GM23338 (cell line): ENCODE measurements around the gene DDX50. TPM values are rescaled to one million over a fixed set of nuclear protein-coding genes. Genes with fewer than 3 reads are reported as not detected.

Experiments
- ATAC-seq: fragments of 200-7000 bp; cut with Tn5 transposase; 3 replicates; pipeline ENCODE4 v1.9.1; 2020
- DNase-seq: peaks from one replicate; pipeline ENCODE4 v3.0.0-alpha.2; 2015; ENCODE audit warnings: low spot score
- H2AFZ ChIP-seq: fragments of 200-600 bp; sonication (generic); 2 replicates; pipeline ENCODE4 v1.8.0; 2016; ENCODE audit warnings: antibody characterized with exemption, mild to moderate bottlenecking, moderate library complexity
- H3F3A ChIP-seq: fragments of 200-600 bp; sonication (generic); replicated peaks from 2 replicates; pipeline ENCODE4 v1.8.0; 2017; ENCODE audit warnings: antibody characterized with exemption, mixed run types, low read depth
- H3K27ac ChIP-seq: fragments of 200-600 bp; sonication (generic); 2 replicates; pipeline ENCODE4 v1.6.1; 2016; ENCODE audit warnings: low read depth
- H3K27me3 ChIP-seq: fragments of 200-600 bp; sonication (generic); 2 replicates; pipeline ENCODE4 v1.8.0; 2016; ENCODE audit warnings: mild to moderate bottlenecking, mixed run types, moderate library complexity; ENCODE audit not compliant: insufficient read depth
- H3K36me3 ChIP-seq: fragments of 200-600 bp; sonication (generic); 2 replicates; pipeline ENCODE4 v1.8.0; 2016; ENCODE audit warnings: mild to moderate bottlenecking; ENCODE audit not compliant: insufficient read depth
- H3K4me1 ChIP-seq: fragments of 200-600 bp; sonication (generic); 2 replicates; pipeline ENCODE4 v1.8.0; 2016; ENCODE audit warnings: mild to moderate bottlenecking, moderate library complexity; ENCODE audit not compliant: insufficient read depth
- H3K4me2 ChIP-seq: fragments of 200-600 bp; sonication (generic); 2 replicates; pipeline ENCODE4 v1.7.1; 2017; ENCODE audit warnings: mixed run types
- H3K4me3 ChIP-seq: fragments of 200-600 bp; sonication (generic); 2 replicates; pipeline ENCODE4 v1.6.1; 2016; ENCODE audit warnings: mixed run types
- H3K79me2 ChIP-seq: fragments of 200-600 bp; sonication (generic); replicated peaks from 2 replicates; pipeline ENCODE4 v1.8.0; 2017; ENCODE audit warnings: mild to moderate bottlenecking; ENCODE audit not compliant: insufficient read depth
- H3K9me2 ChIP-seq: fragments of 200-600 bp; sonication (generic); 2 replicates; pipeline ENCODE4 v1.8.0; 2017; ENCODE audit not compliant: insufficient read depth
- H4K20me1 ChIP-seq: fragments of 200-600 bp; sonication (generic); replicated peaks from 2 replicates; pipeline ENCODE4 v1.8.0; 2017; ENCODE audit warnings: mild to moderate bottlenecking; ENCODE audit not compliant: insufficient read depth
- H3K27ac Mint-ChIP-seq: 2 replicates; pipeline ENCODE4 v1.8.0; 2020; ENCODE audit warnings: inconsistent platforms, mild to moderate bottlenecking, moderate library complexity, mixed read lengths
- H3K27me3 Mint-ChIP-seq: 3 replicates; pipeline ENCODE4 v1.8.0; 2022; ENCODE audit warnings: low read depth, mild to moderate bottlenecking, moderate library complexity, mixed read lengths, inconsistent platforms; ENCODE audit not compliant: insufficient read depth, poor library complexity
- H3K36me3 Mint-ChIP-seq: 3 replicates; pipeline ENCODE4 v1.8.0; 2021; ENCODE audit warnings: low read depth, mild to moderate bottlenecking, inconsistent platforms, moderate library complexity, mixed read lengths
- H3K4me1 Mint-ChIP-seq: 3 replicates; pipeline ENCODE4 v1.8.0; 2020; ENCODE audit warnings: mild to moderate bottlenecking, inconsistent platforms, mixed read lengths
- H3K4me3 Mint-ChIP-seq: 3 replicates; pipeline ENCODE4 v1.8.0; 2021; ENCODE audit warnings: moderate library complexity, mild to moderate bottlenecking, inconsistent platforms, mixed read lengths
- H3K9me3 Mint-ChIP-seq: 3 replicates; pipeline ENCODE4 v1.8.0; 2020; ENCODE audit warnings: moderate library complexity, mild to moderate bottlenecking, inconsistent platforms, mixed read lengths
- CREB1 ChIP-seq: fragments of 250-450 bp; sonication (Bioruptor Pico); IDR thresholded peaks from 2 replicates; pipeline ENCODE4 v1.5.0; 2020; ENCODE audit warnings: low read depth, mild to moderate bottlenecking, moderate library complexity
- CTCF ChIP-seq, 2 experiments: fragments of 200-600 bp in 1 of 2; sonication (generic) in 1 of 2; conservative IDR thresholded peaks; 2 replicates each; pipeline versions ENCODE4 v1.5.1 to v1.6.1; 2016 to 2017; ENCODE audit warnings: antibody characterized with exemption in 2 of 2, low read depth in 2 of 2, mild to moderate bottlenecking in 2 of 2, moderate library complexity in 1 of 2
- ETS1 ChIP-seq: IDR thresholded peaks from 2 replicates; pipeline ENCODE4 v1.6.1; 2016; ENCODE audit warnings: antibody characterized with exemption
- POLR2AphosphoS5 ChIP-seq: IDR thresholded peaks from 2 replicates; pipeline ENCODE4 v1.6.1; 2016; ENCODE audit warnings: antibody characterized with exemption, low read depth
- STAT1 ChIP-seq: IDR thresholded peaks from one replicate; pipeline ENCODE4 v1.6.1; 2016; ENCODE audit warnings: antibody characterized with exemption; ENCODE audit not compliant: unreplicated experiment
- ZNF331 ChIP-seq: fragments of 250-450 bp; sonication (Bioruptor Pico); IDR thresholded peaks from 2 replicates; pipeline ENCODE4 v1.5.0; 2020; ENCODE audit warnings: low read depth, mild to moderate bottlenecking, moderate library complexity
- ZNF462 ChIP-seq: fragments of 250-450 bp; sonication (Bioruptor Pico); IDR thresholded peaks from 2 replicates; pipeline ENCODE4 v1.5.0; 2020; ENCODE audit warnings: mild to moderate bottlenecking, moderate library complexity
- polyA plus RNA-seq: library from polyadenylated mRNA; unstranded; fragments of >200 nt; fragmentation: Nextera tagmentation; extraction: Ambion mirVana; gene quantifications from 2 replicates; pipeline ENCODE4 v1.2.1, GENCODE V29; 2016
- total RNA-seq: library from RNA; depleted of rRNA; stranded (reverse); fragments of >200 nt; shearing (Covaris generic); gene quantifications from 2 replicates; pipeline ENCODE4 v1.2.3, GENCODE V29; 2014

Gene DDX50
- total and polyA plus RNA-seq, 2 experiments from 2014 or later: 37.2 TPM

GRCh38 chr10:68934994-68935393 is 33.9 kb downstream of the DDX50 start (continued):
- TF ChIP-seq ZNF331 (no peak), ZNF462 (CRISPR knock-in tag) (no peak), CREB1 (CRISPR knock-in tag) (no peak)

- Mint-ChIP-seq H3K4me3 (no peak overlapping the region), H3K4me1 (no peaks in the 10 kb centered on the region), H3K27me3 (peaks cover 2% of the 10 kb centered on the region), H3K27ac (no peak overlapping the region), H3K9me3 (no peaks in the 10 kb centered on the region), H3K36me3 (peaks cover 44% of the 10 kb centered on the region)
- DNase-seq (no peak), ATAC-seq (no peak)
- Histone ChIP-seq H3K4me2 (no peak overlapping the region), H3K79me2 (no peaks in the 10 kb centered on the region), H2AFZ (no peak overlapping the region), H3K9me2 (no peaks in the 10 kb centered on the region), H3F3A (0 out of 2 replicates have a peak, but pooled peaks cover 4% of the 10 kb centered on the region), H3K36me3 (peaks cover 23% of the 10 kb centered on the region), H3K27me3 (no peaks in the 10 kb centered on the region), H3K4me3 (no peak overlapping the region), H3K4me1 (no peaks in the 10 kb centered on the region), H4K20me1 (no peaks in the 10 kb centered on the region; the same call in 1 of the 2 replicates), H3K27ac (no peak overlapping the region)
- TF ChIP-seq ETS1 (no peak), POLR2AphosphoS5 (no peak), STAT1 (no peak), CTCF (conservative IDR thresholded peaks at IDR 0.05; ENCODE audit: low read depth in 2 of 2) (no peak), ZNF331 (no peak)
These were observed 37.0 kb downstream of the DDX50 start for GRCh38 chr10:68938117-68938516.
